Measurements from ENCODE around the gene SNX8.

- no peak for TF ChIP-seq CTCF (IDR thresholded peaks at IDR 0.05)
- TF ChIP-seq EZH2 (IDR thresholded peaks at IDR 0.05; ENCODE audit: borderline replicate concordance, insufficient read depth, low read depth, low read length, poor library complexity, severe bottlenecking): no peak
Observed at GRCh38 chr7:2296832-2297231, 17.4 kb downstream of the SNX8 start.

Data from B cell (primary cell).